Eye (tissue), 1 donor: Measurements from ENCODE around the gene ADAMTS7.
"Not testable (repeated sequence)": the region's sequence is repeated elsewhere in the genome, so short reads cannot be mapped to it uniquely, and the experiment has no call there.

ENCODE experiments used
- DNase-seq: peaks from one replicate; pipeline ENCODE4 v3.0.0-alpha.2; 2015

ADAMTS7 gene

DNA sequence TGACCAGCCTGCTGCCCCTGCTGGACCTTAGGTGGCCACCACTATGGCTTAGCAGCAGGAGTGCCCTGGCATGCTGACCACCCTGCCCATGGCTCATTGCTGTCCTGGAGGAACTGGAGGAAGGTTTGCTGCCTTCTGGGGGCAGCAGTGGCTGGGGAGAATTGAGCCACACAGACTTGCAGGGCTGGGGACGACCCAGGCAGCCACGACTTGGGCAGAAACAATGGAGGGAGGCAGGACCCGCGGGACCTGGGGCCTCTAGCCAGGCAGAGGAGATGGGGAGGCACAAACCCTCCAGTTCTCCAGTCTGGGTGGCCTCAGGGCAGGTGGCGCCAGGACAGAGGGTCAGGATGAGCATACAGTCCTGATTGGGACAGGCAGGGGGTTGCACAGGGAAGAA is 32.8 kb downstream of the ADAMTS7 start:
- DNase-seq: no peak

DNA sequence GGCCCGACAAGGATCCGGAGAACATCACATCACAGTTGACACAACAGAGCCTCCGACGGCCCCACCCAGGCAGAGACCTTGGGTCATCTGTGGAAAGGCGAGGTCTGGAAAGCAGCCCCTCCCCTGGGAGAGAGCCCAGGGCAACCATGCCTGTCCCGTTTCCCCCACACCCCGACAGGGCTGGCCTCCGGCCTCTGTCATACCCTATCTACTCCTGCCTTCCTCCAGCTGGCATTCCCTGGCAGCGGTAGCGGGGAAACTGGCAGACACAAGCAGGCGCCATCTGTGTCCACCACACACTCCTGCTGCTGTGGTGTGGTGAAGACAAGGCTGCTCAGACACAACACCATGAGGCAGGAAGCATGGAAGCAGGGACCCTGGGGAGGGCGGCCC is 33.3 kb downstream of the ADAMTS7 start:
- not testable (repeated sequence) for DNase-seq

DNA sequence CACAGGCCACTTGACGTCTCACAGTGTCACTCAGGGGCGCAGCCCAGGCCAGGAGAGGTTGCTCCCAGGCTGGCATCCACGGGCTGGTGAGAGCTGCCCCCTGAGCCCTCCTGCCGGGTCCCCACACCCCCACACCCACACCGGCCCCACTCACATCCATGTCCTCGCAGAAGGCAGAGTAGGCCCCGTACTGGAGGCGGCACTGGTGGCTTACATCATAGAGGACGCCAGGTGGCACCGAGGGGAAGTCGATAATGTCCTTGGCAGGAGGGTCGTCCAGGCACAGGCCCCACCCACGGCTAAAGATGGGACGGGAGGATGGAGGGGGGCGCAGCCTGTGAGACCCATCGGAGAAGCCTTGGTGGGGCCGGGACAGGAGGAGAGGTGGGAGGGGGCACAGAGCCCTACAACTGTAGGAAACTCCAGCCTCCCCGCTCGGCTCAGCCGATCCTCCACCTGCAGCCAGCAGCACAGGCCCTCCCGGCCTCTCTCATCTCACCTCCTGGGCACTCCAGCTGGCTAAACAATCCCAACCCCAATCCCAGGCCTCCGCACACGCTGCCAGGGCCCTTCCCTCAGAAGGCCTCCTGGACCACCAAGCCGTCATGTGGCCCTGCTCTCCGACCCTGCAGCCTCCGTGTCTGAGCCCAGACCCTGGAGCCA is 33.8 kb downstream of the ADAMTS7 start:
- DNase-seq: not testable (repeated sequence)

- not testable (repeated sequence) for DNase-seq
Measured at GRCh38 chr15:78776046-78776925, 35.0 kb downstream of the ADAMTS7 start.

GRCh38 chr15:78775472-78775871 is 35.8 kb downstream of the ADAMTS7 start:
- DNase-seq: no peak

- not testable (repeated sequence) for DNase-seq
Measured at GRCh38 chr15:78774451-78774990, 36.7 kb downstream of the ADAMTS7 start.

DNA sequence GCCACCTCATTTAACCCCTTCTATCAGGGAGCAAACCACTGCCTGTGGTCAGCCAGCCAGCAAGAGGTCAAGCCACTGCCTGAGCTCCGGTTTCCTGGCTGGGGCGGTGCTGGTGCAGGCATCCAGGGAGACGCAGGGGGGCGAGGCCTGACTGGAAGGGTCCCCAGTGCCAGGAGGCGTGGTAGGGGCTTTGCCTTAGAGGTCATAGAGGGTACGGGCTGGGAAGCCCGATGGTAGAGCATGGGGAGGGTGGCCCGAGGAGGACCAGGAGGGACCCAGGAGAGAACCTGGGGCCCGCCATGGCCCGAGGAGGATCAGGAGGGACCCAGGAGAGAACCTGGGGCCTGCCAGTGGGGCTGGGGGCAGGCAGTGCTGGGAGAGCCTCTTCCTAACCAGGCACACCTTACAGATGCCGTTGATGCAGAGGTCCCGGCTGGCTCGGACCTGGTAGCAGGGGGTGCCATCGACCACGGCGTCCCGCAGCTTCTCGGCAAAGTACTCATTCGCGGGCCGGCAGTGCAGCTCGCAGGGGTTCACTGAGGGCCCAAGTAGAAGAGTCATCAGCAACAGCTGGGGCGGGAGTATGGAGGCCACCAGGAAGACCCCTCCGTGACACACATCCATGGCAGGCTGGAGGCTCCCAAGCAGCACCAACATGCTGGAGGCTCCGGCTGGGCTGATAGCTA is 37.4 kb downstream of the ADAMTS7 start:
- not testable (repeated sequence) for DNase-seq

DNA sequence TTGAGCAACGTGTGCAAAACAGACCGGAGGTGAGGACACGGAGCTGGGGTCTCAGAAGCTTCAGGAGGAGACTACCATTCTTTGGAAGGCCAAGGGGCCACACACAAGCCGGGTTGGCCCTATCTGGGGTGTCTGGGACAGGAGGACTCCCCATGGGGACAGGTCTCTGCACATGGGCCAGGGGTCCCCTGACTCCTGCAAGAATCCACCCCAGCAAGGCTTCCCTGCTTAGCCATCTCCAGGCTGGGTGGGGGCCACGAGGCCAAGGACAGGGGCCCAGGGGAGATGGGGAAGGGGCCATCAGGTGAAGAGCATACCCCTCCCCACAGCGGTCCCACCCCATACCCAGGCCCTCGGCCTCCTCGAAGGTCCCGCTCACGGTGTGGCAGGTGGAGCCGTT is 38.5 kb downstream of the ADAMTS7 start:
- no peak for DNase-seq

DNA sequence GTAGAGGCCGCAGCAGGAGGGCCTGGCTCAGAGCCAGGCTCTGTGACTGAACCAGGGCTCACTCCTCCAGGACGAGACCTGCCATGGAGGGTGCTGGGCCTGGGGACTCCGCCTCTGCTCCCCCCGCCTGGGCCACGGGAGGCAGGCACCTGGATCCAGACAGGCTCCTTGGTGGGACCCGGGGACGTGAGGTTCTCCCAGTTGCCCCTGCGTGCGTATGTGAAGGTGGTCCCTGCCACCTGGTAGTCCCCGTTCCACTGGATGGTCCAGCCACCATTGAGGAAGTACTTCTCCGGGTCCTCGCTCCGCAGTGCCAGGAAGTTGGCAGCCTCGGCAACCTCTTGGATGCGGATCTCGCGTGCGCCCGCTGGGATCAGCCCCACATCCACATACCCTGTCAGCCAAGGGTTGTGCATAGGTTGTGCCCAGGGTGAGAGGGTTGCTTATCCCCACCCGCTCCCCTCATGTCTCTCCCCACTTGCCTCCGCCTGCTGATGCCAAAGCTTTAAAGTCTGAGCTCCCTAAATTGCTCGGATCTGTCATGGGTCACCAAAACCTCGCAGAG is 39.7 kb downstream of the ADAMTS7 start:
- DNase-seq: not testable (repeated sequence)

DNA sequence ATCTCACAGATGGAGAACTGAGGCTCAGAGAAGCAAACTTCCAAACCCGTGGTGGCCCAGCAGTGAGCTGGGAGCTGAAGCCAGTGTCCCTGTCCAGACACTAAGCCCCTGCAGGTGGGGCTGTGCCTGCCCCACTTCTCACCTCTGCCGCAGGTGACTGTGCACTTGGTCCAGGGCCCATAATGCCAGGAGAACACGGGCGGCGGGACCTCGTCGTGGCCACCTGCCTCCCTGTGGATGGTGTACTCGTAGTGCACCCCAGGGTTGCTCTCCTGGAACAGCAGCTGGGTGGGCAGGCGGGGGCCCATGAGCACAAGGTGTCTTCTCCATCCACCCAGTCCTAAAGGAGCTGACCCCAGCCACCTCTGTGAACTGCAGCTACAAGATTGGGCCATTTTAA is 40.2 kb downstream of the ADAMTS7 start:
- DNase-seq: not testable (repeated sequence)

- DNase-seq: not testable (repeated sequence)
Measured at GRCh38 chr15:78769473-78770225, 41.6 kb downstream of the ADAMTS7 start.

- no peak for DNase-seq
Measured at GRCh38 chr15:78768531-78769408, 42.5 kb downstream of the ADAMTS7 start.

- DNase-seq: no peak
Measured at GRCh38 chr15:78768096-78768495, 43.2 kb downstream of the ADAMTS7 start.

- DNase-seq: no peak
Measured at GRCh38 chr15:78767331-78767951, 43.8 kb downstream of the ADAMTS7 start.

DNA sequence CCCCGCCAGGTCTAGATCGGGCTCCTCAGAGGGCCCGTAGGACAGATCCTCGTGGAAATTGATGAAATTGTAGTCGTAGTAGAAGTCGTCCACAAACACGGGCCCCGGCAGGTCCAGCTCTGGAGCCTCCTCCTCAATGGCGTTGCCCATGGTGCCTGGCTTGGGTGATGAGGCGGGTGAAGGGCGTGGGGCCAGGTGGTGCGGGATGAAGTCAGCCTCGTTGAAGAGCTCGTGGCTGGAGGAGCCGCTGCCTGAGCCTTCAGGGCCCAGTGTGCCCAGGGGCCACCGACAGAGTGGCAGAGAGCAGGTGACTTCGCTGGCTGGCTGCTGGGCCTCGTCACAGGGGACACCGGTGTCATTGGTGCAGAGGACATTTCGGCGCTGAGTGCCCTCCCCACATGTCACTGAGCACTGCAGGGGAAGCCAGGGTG is 44.6 kb downstream of the ADAMTS7 start:
- DNase-seq: not testable (repeated sequence)

DNA sequence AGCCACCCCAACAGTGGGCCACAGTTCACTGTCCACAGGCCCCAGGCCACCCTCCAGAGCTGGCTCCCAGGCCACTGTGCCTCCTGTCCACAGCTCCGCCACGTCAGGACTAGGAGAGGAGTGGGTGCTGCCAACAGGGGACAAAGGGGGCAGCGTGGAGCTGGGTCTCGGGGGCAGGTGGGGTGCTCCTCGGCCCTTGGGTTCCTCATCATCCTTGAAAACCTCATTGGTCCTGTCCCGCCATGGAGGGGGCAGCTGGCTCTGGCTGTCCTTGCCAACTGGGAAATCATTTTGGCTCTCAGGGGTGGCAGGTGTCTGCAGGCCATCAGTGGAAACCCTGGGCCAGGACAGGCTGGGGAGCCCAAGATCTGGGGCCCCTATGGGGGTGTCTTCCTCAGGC is 45.2 kb downstream of the ADAMTS7 start:
- no peak for DNase-seq

DNA sequence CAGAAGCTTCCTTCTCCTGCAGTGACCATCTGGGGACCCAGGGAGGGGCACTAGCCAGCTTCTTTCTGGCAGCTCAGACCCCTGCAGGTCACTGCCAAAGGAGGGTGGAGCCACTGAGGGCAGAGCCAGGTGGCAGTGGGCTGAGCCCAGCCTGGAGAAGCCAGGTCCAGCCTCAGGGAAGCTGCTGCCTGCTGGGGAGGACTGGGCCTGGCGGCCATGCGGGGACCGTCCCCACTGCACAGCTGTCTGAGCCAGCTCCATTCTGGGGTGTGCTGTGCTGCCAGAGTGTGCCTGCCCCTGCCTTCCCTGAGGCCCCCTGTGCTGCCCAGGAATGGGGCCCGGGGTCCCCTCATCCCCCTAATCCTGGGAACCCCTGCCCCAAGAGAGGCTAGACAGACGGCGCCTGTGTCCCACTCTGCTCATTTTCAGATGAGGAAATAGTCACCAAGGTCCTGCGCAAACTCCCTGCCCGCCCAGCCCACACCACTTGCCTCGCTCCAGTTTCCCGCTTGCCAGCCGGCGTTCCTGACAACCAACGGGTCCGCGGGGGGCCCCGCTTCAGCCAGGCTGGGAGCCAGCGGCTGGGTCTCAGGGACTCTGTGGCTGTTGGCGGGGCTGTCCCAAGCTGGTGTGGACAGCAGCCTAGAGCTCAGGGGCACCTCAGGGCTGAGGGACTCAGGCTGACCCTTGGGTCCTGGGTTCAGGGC is 46.0 kb downstream of the ADAMTS7 start:
- DNase-seq: not testable (repeated sequence)

GRCh38 chr15:78764340-78765153 is 46.7 kb downstream of the ADAMTS7 start:
- not testable (repeated sequence) for DNase-seq

DNA sequence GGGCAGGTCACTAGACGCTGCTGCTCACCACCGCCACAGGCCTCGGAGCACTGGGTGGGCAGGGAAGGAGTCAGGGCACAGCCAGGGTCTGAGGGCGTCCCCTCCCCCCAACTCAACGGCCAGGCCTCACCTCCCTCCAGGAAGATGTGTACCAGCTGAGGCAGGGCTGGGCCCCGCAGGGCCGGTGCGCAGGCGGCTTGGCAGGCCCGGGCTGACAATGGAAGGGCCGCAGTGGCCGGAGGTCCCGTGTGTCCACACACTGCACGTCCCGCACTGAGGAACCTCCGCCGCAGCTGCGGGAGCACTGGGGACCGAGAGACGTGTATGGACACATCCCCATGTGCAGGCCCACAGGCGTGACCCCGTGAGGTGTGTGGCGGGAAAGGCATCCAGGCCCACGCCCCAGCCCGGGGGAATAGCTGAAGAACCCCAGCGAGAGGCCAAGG is 47.4 kb downstream of the ADAMTS7 start:
- DNase-seq: no peak
